GM23338 (cell line): ENCODE measurements around the gene EPS8L3.

Experiments used
- CTCF ChIP-seq, 2 experiments: fragments of 200-600 bp in 1 of 2; sonication (generic) in 1 of 2; conservative IDR thresholded peaks; 2 replicates each; pipeline versions ENCODE4 v1.5.1 to v1.6.1; 2016 to 2017; ENCODE audit warnings: antibody characterized with exemption in 2 of 2, low read depth in 2 of 2, mild to moderate bottlenecking in 2 of 2, moderate library complexity in 1 of 2
- POLR2AphosphoS5 ChIP-seq: IDR thresholded peaks from 2 replicates; pipeline ENCODE4 v1.6.1; 2016; ENCODE audit warnings: antibody characterized with exemption, low read depth
- STAT1 ChIP-seq: IDR thresholded peaks from one replicate; pipeline ENCODE4 v1.6.1; 2016; ENCODE audit warnings: antibody characterized with exemption; ENCODE audit not compliant: unreplicated experiment

GRCh38 chr1:109776206-109776835 is 12.6 kb upstream of the EPS8L3 start:
- TF ChIP-seq STAT1 (no peak), CTCF (conservative IDR thresholded peaks at IDR 0.05; ENCODE audit: low read depth in 2 of 2) (no peak), POLR2AphosphoS5 (no peak)
